Body of pancreas (tissue), 4 donors: ENCODE data around the gene SUPT3H.

Experiments
- CTCF ChIP-seq, 7 experiments: fragments of 450-650 bp in 4 of 7; fragments of 200-600 bp in 3 of 7; sonication (generic) in 3 of 7; IDR thresholded peaks; one replicate each; pipeline ENCODE4 v1.5.1; 2016 to 2019; ENCODE audit warnings: antibody characterized with exemption in 7 of 7
- POLR2A ChIP-seq, 3 donors: fragments of 450-650 bp; IDR thresholded peaks; one replicate each; pipeline ENCODE4 v1.6.1; 2016; ENCODE audit warnings: antibody characterized with exemption in 3 of 3, mild to moderate bottlenecking in 2 of 3

GRCh38 chr6:45072673-45073072 is 305.1 kb downstream of the SUPT3H start:
- no peak for TF ChIP-seq CTCF (IDR thresholded peaks at IDR 0.05)
- TF ChIP-seq POLR2A (IDR thresholded peaks at IDR 0.05) = no peak
